Thyroid gland (tissue), 4 donors: Measurements from ENCODE around the gene WDR31.

Experiments
- POLR2A ChIP-seq, 2 donors: fragments of 450-650 bp; IDR thresholded peaks; one replicate each; pipeline ENCODE4 v1.6.1; 2017; ENCODE audit warnings: antibody characterized with exemption in 2 of 2, mild to moderate bottlenecking in 2 of 2, moderate library complexity in 1 of 2
- TF ChIP-seq, protein P1 (sequence below), 6 experiments: fragments of 200-600 bp in 3 of 6; fragments of 450-650 bp in 3 of 6; sonication (generic) in 3 of 6; IDR thresholded peaks; one replicate each; pipeline ENCODE4 v1.5.1; 2016 to 2019; ENCODE audit warnings: antibody characterized with exemption in 6 of 6, mild to moderate bottlenecking in 2 of 6, inconsistent platforms in 1 of 6, moderate library complexity in 1 of 6

DNA sequence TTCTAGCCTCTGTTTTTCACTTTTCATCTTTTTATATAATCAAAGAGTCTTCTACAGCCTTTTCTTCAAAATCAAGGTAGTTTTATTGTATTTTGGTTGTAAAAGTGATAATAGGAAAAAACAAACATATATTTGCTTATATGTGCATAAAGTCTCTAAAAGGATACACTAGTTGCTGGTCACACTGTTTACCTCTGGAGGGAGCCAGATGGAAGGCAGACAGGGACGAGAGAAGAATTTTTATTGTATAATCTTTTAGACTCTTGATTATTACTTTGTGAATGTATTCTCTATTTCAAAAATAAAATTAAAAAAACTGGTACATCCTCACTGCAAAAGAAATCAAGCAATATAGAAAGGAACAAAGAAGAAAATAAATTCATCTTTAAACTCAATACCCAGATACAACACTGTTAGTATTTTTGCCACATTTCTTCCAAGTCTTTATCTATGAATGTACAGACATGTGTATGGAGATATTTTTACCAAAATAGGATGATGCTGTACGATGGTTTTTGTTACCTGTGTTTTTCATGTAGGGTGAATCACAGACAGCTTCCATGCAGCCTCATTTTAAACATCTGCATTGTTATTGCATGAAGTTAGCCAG is 30.8 kb downstream of the WDR31 start:
- TF ChIP-seq, protein P1, sequence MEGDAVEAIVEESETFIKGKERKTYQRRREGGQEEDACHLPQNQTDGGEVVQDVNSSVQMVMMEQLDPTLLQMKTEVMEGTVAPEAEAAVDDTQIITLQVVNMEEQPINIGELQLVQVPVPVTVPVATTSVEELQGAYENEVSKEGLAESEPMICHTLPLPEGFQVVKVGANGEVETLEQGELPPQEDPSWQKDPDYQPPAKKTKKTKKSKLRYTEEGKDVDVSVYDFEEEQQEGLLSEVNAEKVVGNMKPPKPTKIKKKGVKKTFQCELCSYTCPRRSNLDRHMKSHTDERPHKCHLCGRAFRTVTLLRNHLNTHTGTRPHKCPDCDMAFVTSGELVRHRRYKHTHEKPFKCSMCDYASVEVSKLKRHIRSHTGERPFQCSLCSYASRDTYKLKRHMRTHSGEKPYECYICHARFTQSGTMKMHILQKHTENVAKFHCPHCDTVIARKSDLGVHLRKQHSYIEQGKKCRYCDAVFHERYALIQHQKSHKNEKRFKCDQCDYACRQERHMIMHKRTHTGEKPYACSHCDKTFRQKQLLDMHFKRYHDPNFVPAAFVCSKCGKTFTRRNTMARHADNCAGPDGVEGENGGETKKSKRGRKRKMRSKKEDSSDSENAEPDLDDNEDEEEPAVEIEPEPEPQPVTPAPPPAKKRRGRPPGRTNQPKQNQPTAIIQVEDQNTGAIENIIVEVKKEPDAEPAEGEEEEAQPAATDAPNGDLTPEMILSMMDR (IDR thresholded peaks at IDR 0.05): peak in 5 of 6 experiments; percentile 13 to 81 (median 69)
- no peak for TF ChIP-seq POLR2A (IDR thresholded peaks at IDR 0.05)
